SK-N-SH treated with all-trans-retinoic acid at 6 μM for 48 hours (cell line): ENCODE results near the gene DCTN3.
A peak's percentile ranks its signal among the peaks of the same experiment; 100 is the strongest.

Experiments used
- ARNTL ChIP-seq: fragments of 450-650 bp; formaldehyde crosslinking; IDR thresholded peaks from 2 replicates; pipeline ENCODE4 v1.5.0; 2020; ENCODE audit warnings: low read depth, mild to moderate bottlenecking, moderate library complexity, borderline replicate concordance
- CSDC2 ChIP-seq: fragments of 250-450 bp; sonication (Bioruptor Pico); IDR thresholded peaks from 2 replicates; pipeline ENCODE4 v1.5.0; 2020; ENCODE audit warnings: mild to moderate bottlenecking, moderate library complexity
- ESRRG ChIP-seq: fragments of 250-450 bp; sonication (Bioruptor Pico); IDR thresholded peaks from 2 replicates; pipeline ENCODE4 v1.6.1; 2021; ENCODE audit warnings: mild to moderate bottlenecking
- ISL1 ChIP-seq: fragments of 250-450 bp; sonication (Bioruptor Pico); IDR thresholded peaks from 2 replicates; pipeline ENCODE4 v2.1.2; 2022; ENCODE audit warnings: mild to moderate bottlenecking, moderate library complexity
- PATZ1 ChIP-seq: fragments of 250-450 bp; sonication (Bioruptor Pico); IDR thresholded peaks from 2 replicates; pipeline ENCODE4 v1.8.0; 2020; ENCODE audit warnings: mild to moderate bottlenecking, moderate library complexity, borderline replicate concordance
- RARB ChIP-seq: fragments of 250-450 bp; sonication (Bioruptor Pico); IDR thresholded peaks from 2 replicates; pipeline ENCODE4 v1.8.0; 2021; ENCODE audit warnings: mild to moderate bottlenecking, moderate library complexity
- TCF4 ChIP-seq: fragments of 250-450 bp; sonication (Bioruptor Pico); IDR thresholded peaks from 2 replicates; pipeline ENCODE4 v1.8.0; 2021; ENCODE audit warnings: mild to moderate bottlenecking, moderate library complexity, borderline replicate concordance
- TOX ChIP-seq: fragments of 250-450 bp; sonication (Bioruptor Pico); IDR thresholded peaks from 2 replicates; pipeline ENCODE4 v1.8.0; 2021; ENCODE audit warnings: mild to moderate bottlenecking, moderate library complexity, borderline replicate concordance
- ZFP30 ChIP-seq: fragments of 450-650 bp; formaldehyde crosslinking; IDR thresholded peaks from 2 replicates; pipeline ENCODE4 v1.5.0; 2022; ENCODE audit warnings: mild to moderate bottlenecking, moderate library complexity
- TF ChIP-seq, protein P1 (sequence below): fragments of 250-450 bp; sonication (Bioruptor Pico); IDR thresholded peaks from 2 replicates; pipeline ENCODE4 v1.8.0; 2021; ENCODE audit warnings: low read depth, mild to moderate bottlenecking, moderate library complexity, borderline replicate concordance

- TF ChIP-seq TCF4 (CRISPR knock-in tag): peak; percentile 79
- no peak for TF ChIP-seq TOX
- no peak for TF ChIP-seq ZFP30
- no peak for TF ChIP-seq ESRRG (CRISPR knock-in tag)
- TF ChIP-seq ARNTL (CRISPR knock-in tag): no peak
- TF ChIP-seq CSDC2: no peak
- TF ChIP-seq ISL1 (CRISPR knock-in tag): no peak
- TF ChIP-seq, protein P1, sequence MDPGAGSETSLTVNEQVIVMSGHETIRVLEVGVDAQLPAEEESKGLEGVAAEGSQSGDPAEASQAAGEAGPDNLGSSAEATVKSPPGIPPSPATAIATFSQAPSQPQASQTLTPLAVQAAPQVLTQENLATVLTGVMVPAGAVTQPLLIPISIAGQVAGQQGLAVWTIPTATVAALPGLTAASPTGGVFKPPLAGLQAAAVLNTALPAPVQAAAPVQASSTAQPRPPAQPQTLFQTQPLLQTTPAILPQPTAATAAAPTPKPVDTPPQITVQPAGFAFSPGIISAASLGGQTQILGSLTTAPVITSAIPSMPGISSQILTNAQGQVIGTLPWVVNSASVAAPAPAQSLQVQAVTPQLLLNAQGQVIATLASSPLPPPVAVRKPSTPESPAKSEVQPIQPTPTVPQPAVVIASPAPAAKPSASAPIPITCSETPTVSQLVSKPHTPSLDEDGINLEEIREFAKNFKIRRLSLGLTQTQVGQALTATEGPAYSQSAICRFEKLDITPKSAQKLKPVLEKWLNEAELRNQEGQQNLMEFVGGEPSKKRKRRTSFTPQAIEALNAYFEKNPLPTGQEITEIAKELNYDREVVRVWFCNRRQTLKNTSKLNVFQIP (CRISPR knock-in tag): no peak
- no peak for TF ChIP-seq PATZ1 (CRISPR knock-in tag)
- TF ChIP-seq RARB (CRISPR knock-in tag): no peak
Measured at GRCh38 chr9:34654323-34655051, 34.2 kb upstream of the DCTN3 start.
